Measurements from ENCODE around the gene HAGH.

The HAGH gene

DNA sequence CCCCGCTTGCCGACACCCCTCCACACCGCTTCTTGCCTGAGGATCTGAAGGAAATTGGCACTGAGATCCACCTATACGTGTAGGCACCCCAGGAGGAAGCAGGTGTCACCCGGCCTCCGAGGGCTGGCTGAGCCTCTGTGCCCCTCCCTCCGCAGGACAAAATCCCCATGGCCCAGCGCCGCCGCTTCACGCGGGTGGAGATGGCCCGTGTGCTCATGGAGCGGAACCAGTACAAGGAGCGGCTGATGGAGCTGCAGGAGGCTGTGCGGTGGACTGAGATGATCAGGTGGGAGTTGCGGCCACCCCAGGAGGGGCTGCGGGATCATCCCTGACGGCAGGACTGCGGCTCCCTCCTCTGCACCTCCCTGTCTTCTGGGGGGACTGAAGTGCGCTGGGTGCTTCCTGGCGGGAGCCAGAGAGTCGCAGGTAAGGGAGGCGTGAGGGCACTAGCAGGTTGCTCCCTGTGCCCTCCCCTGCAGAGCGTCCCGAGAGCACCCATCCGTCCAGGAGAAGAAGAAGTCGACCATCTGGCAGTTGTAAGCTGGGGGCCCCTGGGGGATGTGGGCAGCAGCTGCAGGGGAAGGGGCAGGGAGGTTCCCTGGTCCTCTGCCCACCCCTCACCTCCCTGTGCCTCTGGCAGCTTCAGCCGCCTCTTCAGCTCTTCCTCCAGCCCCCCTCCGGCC, 64.3 kb downstream of the HAGH start:
- DNase-seq (ENCODE audit: low read depth in 2 of 2), result no peak

- no peak for DNase-seq (ENCODE audit: low read depth in 2 of 2)
These were observed 64.9 kb downstream of the HAGH start for GRCh38 chr16:1761751-1762150.

- no peak for DNase-seq (ENCODE audit: low read depth in 2 of 2)
These were observed 65.7 kb downstream of the HAGH start for GRCh38 chr16:1760911-1761310.

DNA sequence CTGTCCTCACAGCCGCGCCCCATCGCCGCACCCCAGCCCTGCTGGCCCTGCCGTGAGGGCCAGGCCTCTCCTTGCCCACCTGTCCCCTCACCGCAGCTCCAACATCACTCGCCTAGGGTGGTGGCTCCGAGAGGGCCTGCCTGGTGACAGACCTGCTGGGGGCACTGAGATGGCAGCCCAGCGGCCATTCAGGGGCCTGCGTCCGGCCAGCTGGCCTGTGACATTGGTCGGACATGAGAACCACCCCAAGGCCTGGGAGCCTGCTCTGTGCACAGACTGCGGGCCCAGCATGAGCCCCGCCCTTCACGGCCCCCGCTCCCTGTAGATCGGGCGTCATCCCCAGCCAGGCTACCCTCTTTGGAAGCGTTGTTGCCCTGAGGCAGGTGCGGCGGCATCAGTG, 67.1 kb downstream of the HAGH start:
- DNase-seq (ENCODE audit: low read depth in 2 of 2), result no peak

GRCh38 chr16:1758923-1759322, 67.7 kb downstream of the HAGH start:
- DNase-seq (ENCODE audit: low read depth in 2 of 2), result no peak

GRCh38 chr16:1757714-1758461, 68.7 kb downstream of the HAGH start:
- no peak for DNase-seq (ENCODE audit: low read depth in 2 of 2)

Measured in stimulated activated CD4-positive, alpha-beta T cell treated with anti-CD3 and anti-CD28 coated beads, Interleukin-1b, Interleukin-23, amount 100 ng/mL, for 4 hours (primary cell).